VCaP (cell line): ENCODE results near the gene LHPP.

Experiments
- H3K27ac ChIP-seq: fragments of 450-650 bp; 2 replicates; pipeline ENCODE4 v1.5.1; 2017
- TF ChIP-seq, protein P1 (sequence below): fragments of 450-650 bp; conservative IDR thresholded peaks from 2 replicates; pipeline ENCODE4 v1.5.1; 2017; ENCODE audit warnings: mild to moderate bottlenecking, moderate library complexity

Gene LHPP

DNA sequence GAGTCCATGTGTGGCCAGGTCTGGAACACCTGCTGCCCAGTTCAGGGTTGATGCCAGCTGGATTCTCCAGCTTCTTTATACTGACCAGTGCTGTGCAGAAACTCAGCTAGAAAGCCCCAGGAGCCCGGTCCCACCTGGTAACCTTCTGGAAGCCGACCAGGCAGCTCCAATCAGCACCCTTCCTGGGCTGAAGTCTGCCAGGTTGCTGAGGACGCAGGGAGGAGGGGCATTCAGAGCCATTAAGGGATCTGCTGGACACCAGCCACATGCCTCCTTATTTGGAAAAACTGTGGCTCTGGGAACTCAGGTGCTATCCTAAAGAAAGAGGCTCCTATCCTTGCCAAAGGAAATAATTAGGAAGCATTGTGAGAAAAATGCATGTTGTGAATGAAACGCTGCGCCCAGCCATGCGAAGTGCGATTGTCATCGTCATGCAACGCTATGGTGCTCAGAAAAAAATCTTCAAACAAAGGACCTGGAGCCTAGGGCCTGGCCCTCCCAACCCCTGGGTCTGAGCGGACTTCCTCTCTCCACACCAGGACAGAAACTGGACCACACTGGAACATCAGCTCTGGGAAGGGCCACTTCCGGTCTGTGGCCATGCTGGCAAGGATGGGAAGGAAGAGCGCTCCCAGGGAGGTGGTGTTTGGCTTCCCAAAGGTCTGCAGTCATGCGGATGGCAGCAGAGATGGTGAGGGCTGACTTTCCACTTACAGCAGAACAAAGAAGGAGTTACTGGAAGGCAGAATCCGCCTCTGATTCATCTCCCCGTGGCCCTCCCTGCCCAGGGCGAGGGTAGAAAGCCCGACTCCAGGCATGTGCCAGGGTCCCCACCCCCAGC lies 192.4 kb downstream of the LHPP start:
- TF ChIP-seq, protein P1, sequence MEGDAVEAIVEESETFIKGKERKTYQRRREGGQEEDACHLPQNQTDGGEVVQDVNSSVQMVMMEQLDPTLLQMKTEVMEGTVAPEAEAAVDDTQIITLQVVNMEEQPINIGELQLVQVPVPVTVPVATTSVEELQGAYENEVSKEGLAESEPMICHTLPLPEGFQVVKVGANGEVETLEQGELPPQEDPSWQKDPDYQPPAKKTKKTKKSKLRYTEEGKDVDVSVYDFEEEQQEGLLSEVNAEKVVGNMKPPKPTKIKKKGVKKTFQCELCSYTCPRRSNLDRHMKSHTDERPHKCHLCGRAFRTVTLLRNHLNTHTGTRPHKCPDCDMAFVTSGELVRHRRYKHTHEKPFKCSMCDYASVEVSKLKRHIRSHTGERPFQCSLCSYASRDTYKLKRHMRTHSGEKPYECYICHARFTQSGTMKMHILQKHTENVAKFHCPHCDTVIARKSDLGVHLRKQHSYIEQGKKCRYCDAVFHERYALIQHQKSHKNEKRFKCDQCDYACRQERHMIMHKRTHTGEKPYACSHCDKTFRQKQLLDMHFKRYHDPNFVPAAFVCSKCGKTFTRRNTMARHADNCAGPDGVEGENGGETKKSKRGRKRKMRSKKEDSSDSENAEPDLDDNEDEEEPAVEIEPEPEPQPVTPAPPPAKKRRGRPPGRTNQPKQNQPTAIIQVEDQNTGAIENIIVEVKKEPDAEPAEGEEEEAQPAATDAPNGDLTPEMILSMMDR = no peak
- no peak overlapping the region for H3K27ac ChIP-seq

DNA sequence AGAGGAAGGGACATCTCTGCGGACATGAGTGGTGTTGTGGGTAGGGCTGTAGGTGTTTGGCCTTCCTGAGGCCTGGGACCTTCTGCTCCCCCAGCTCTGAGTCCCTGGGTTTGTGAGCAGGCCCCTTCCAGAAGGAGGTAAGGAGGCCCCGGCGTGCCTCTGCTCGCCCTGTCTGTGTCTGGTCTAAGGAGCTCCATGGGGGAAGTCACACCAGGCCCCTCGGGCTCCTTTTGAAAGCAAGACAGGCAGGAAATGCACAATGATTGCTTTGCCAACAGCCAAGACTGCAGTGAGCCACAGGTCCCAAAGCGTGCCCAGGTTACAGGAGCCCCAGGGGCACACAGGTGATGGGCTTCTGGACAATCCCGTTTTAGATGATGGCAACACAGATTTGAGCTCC lies 193.1 kb downstream of the LHPP start:
- no peak overlapping the region for H3K27ac ChIP-seq
- TF ChIP-seq, protein P1 = no peak

DNA sequence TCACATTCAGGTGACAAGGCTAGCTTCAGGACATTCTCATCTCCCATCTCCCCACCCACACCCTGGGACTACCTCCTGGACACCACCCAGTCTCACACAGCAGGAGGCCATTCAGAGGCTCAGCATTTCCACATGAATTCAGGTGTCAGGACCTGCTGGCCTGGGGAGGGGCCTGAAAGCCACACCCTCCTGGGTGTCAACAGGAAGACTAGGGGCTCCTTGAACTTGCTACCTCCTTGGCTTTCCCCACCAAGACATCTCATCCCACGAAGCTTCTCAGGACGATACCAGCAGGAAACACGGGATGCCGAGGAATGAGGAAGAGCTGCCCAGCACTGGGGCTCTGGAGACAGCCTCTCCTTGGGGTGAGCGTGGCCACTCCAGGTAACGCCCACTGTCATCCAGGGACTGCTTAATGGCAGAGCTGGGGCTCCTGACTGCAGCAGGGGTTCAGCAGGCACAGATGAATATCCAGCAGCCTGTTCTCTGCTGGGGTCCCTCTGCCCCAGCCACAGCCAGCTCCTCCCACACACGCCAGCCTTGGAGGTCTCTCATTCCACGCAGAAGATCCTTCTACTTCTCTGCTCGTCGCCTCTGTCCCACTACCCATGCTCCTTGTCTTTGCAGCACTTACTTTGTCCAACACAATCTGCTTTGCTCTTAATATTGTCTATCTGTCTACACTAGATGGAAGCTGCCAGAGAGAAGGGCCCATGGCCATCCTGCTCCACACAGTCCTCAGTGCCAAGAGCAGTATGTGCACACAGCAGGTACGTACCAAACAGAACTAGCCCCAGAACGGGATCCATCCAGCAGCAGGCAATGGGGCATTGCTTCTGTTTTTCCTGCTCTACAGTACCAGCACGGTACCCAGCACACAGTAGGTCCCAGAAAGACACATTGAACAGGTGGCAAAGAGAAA lies 193.8 kb downstream of the LHPP start:
- H3K27ac ChIP-seq = no peak overlapping the region
- TF ChIP-seq, protein P1 = no peak

DNA sequence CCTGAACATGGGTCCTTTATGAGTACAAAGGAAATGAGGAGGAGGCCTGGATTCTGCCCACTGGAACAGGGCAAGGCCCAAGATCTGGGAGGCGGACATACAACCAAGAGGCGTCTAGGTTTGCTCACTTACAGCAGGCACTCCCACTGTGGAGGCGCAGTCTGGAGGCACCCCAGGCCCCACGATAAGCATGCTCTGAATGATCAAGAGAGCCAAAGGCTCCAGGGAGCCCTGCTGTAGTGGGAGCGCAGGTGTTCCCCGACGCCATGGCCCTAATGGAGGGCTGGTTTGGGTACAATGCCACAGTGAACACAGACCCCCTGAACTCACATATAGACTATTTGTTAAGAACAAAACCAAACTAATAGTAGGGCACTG lies 194.5 kb downstream of the LHPP start:
- no peak overlapping the region for H3K27ac ChIP-seq
- TF ChIP-seq, protein P1 = no peak

DNA sequence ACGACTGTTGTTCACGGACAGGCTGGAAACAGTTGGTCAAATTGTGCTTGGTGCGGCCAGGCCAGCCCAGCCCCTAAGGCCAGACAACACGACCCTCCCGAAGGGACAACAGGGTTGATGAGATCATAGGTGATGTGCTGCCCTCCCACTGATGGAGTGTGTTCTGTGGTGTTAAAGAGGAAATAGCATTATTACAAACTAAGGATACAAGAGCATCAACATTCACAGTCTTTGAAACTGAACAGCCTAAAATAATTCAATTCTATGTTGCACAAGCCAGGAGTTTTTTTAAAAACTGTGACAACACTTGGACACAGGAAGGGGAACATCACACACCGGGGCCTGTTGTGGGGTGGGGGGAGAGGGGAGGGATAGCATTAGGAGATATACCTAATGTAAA lies 194.9 kb downstream of the LHPP start:
- TF ChIP-seq, protein P1 = no peak
- H3K27ac ChIP-seq = no peak overlapping the region

DNA sequence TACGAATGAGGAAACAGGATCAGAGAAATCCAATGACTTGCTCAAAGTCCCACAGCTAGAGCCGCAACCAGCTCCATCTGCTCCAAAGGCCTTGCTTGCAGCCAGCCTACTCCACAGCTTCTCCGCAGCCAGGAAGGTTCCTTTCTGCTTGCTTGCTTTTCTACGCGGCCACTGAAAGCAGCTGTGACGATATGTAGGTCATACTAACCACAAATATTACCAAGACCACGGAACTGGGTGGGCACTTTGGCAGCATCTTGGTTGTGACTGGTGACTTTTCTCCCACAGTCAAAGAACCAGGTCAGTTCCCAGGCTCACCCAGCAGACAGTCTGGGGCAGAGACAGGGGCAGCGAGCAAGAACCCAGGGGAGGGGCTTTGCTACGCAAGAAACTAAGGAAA lies 196.2 kb downstream of the LHPP start:
- TF ChIP-seq, protein P1 = no peak
- no peak overlapping the region for H3K27ac ChIP-seq

DNA sequence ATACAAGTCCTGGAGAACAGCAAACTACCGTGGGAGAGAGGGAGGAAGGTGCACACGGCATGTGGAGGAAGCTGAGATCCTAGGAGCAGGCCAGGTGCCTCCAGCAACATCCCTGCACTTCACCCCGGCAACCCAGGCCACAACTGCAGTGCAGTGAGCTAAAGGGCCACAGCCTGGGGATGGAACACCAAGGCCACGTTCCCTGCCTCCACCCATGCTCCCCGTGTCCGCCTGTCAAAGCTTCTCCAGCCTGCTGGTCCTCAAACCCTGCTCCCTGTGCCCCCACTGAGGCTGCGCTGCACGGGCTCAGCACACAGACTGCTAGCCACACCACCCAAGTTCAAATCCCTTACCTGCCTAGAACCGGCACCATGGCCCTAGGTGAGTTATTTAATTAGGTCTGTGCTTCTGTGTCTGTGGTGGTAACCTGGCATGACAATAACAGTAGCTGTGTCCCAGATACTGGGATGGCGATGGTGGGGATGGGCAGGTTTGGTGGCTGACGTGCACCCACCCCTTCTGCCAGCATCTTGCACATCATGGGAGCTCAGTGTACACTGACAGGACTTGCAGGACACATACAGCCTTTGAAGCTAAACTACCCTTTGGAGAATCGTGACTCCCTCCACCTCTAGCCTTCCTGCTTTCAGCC lies 197.1 kb downstream of the LHPP start:
- TF ChIP-seq, protein P1 = no peak
- no peak overlapping the region for H3K27ac ChIP-seq
